HG02798 (cell line): ENCODE measurements around the gene HCFC2.
A peak's percentile ranks its signal among the peaks of the same experiment; 100 is the strongest.
"Not testable (repeated sequence)": the region's sequence is repeated elsewhere in the genome, so short reads cannot be mapped to it uniquely, and the experiment has no call there.

Source experiments
- ATAC-seq: cut with Tn5 transposase; IDR thresholded peaks from one replicate; pipeline ENCODE4 v1.9.1; 2021; ENCODE audit warnings: mild to moderate bottlenecking; ENCODE audit not compliant: unreplicated experiment, poor library complexity

HCFC2 gene

GRCh38 chr12:104114834-104115586 lies 50.7 kb downstream of the HCFC2 start:
- not testable (repeated sequence) for ATAC-seq

- ATAC-seq = no peak
These were observed 51.2 kb downstream of the HCFC2 start for GRCh38 chr12:104115587-104115975.

- no peak for ATAC-seq
These were observed 56.7 kb downstream of the HCFC2 start for GRCh38 chr12:104121001-104121400.

GRCh38 chr12:104122298-104122697 lies 58.0 kb downstream of the HCFC2 start:
- ATAC-seq = no peak

- no peak for ATAC-seq
These were observed 62.2 kb downstream of the HCFC2 start for GRCh38 chr12:104126548-104126947.

GRCh38 chr12:104130760-104131159 lies 66.4 kb downstream of the HCFC2 start:
- ATAC-seq = no peak

GRCh38 chr12:104131609-104132008 lies 67.3 kb downstream of the HCFC2 start:
- no peak for ATAC-seq

GRCh38 chr12:104132351-104132956 lies 68.1 kb downstream of the HCFC2 start:
- ATAC-seq = no peak

GRCh38 chr12:104133321-104133720 lies 69.0 kb downstream of the HCFC2 start:
- no peak for ATAC-seq

- no peak for ATAC-seq
These were observed 69.5 kb downstream of the HCFC2 start for GRCh38 chr12:104133866-104134265.

GRCh38 chr12:104134882-104135281 lies 70.6 kb downstream of the HCFC2 start:
- no peak for ATAC-seq

- ATAC-seq = no peak
These were observed 72.2 kb downstream of the HCFC2 start for GRCh38 chr12:104136577-104136976.

- ATAC-seq = peak; percentile 23
These were observed 72.9 kb downstream of the HCFC2 start for GRCh38 chr12:104137001-104137901.

GRCh38 chr12:104137902-104138796 lies 73.8 kb downstream of the HCFC2 start, which contains the start of gene NFYB:
TSS of gene NFYB (minus strand) at chr12:104138210. CDS start at chr12:104135453, 2,757 bp downstream.
- peak; percentile 95 for ATAC-seq

- no peak for ATAC-seq
These were observed 74.4 kb downstream of the HCFC2 start for GRCh38 chr12:104138797-104139152.

- no peak for ATAC-seq
These were observed 78.2 kb downstream of the HCFC2 start for GRCh38 chr12:104142543-104142942.

- no peak for ATAC-seq
These were observed 78.7 kb downstream of the HCFC2 start for GRCh38 chr12:104143002-104143401.

- no peak for ATAC-seq
These were observed 79.6 kb downstream of the HCFC2 start for GRCh38 chr12:104143918-104144317.

- ATAC-seq = no peak
These were observed 83.0 kb downstream of the HCFC2 start for GRCh38 chr12:104147346-104147745.

- ATAC-seq = no peak
These were observed 86.1 kb downstream of the HCFC2 start for GRCh38 chr12:104150416-104150815.
